Karpas-422 (cell line): ENCODE measurements around the gene LRRC18. TPM values are rescaled to one million over a fixed set of nuclear protein-coding genes. Genes with fewer than 3 reads are reported as not detected.

Source experiments
- DNase-seq: peaks from one replicate; pipeline ENCODE4 v3.0.0-alpha.2; 2015
- H2AFZ ChIP-seq: fragments of 200-600 bp; sonication (generic); 2 replicates; pipeline ENCODE4 v1.6.1; 2014; ENCODE audit warnings: antibody characterized with exemption, low read length, mixed read lengths
- H3K27ac ChIP-seq: fragments of 200-600 bp; sonication (generic); 2 replicates; pipeline ENCODE4 v1.5.1; 2014; ENCODE audit warnings: mild to moderate bottlenecking, low read length, moderate library complexity
- H3K27me3 ChIP-seq: fragments of 200-600 bp; sonication (generic); 2 replicates; pipeline ENCODE4 v1.6.1; 2014; ENCODE audit warnings: low read length, mixed read lengths
- H3K36me3 ChIP-seq: fragments of 200-600 bp; sonication (generic); 2 replicates; pipeline ENCODE4 v1.6.1; 2014; ENCODE audit warnings: low read length, mixed read lengths; ENCODE audit not compliant: insufficient read depth
- H3K4me1 ChIP-seq: fragments of 200-600 bp; sonication (generic); 2 replicates; pipeline ENCODE4 v1.6.1; 2014; ENCODE audit warnings: mild to moderate bottlenecking, low read length, mixed read lengths
- H3K4me2 ChIP-seq: fragments of 200-600 bp; sonication (generic); 2 replicates; pipeline ENCODE4 v1.6.1; 2014; ENCODE audit warnings: low read length, low read depth, mild to moderate bottlenecking; ENCODE audit not compliant: poor library complexity, severe bottlenecking
- H3K4me3 ChIP-seq: fragments of 200-600 bp; sonication (generic); 2 replicates; pipeline ENCODE4 v1.5.1; 2014; ENCODE audit warnings: mild to moderate bottlenecking, antibody characterized with exemption, low read length, mixed read lengths
- H3K79me2 ChIP-seq: fragments of 200-600 bp; sonication (generic); 2 replicates; pipeline ENCODE4 v1.6.1; 2014; ENCODE audit warnings: mild to moderate bottlenecking, low read length, mixed read lengths
- H3K9ac ChIP-seq: fragments of 200-600 bp; sonication (generic); 2 replicates; pipeline ENCODE4 v1.6.0; 2014; ENCODE audit warnings: low read length
- H3K9me2 ChIP-seq: fragments of 200-600 bp; sonication (generic), shearing (Covaris generic); replicated peaks from 2 replicates; pipeline ENCODE4 v1.6.0; 2014; ENCODE audit warnings: mild to moderate bottlenecking, low read length, moderate library complexity; ENCODE audit not compliant: insufficient read depth
- H3K9me3 ChIP-seq: fragments of 300-700, 200-600 bp; sonication (generic); 2 replicates; pipeline ENCODE4 v1.6.1; 2014; ENCODE audit warnings: low read length, mixed read lengths
- H4K20me1 ChIP-seq: fragments of 200-600 bp; sonication (generic); 2 replicates; pipeline ENCODE4 v1.6.1; 2014; ENCODE audit warnings: mild to moderate bottlenecking, antibody characterized with exemption, low read length, low read depth; ENCODE audit not compliant: insufficient read depth
- total RNA-seq: library from RNA; depleted of rRNA; stranded (reverse); fragments of >200 nt; shearing (Covaris generic); gene quantifications from 2 replicates; pipeline ENCODE4 v1.2.3, GENCODE V29; 2014; ENCODE audit warnings: low replicate concordance

LRRC18 gene
- total RNA-seq, 1 experiment from 2014 or later: 3.4 TPM

GRCh38 chr10:48910548-48910947 is 29.1 kb downstream of the LRRC18 start:
- Histone ChIP-seq H3K27me3 (no peaks in the 10 kb centered on the region), H2AFZ (no peak overlapping the region), H3K4me2 (no peak overlapping the region), H3K4me3 (no peak overlapping the region), H4K20me1 (no peaks in the 10 kb centered on the region), H3K79me2 (no peaks in the 10 kb centered on the region), H3K27ac (no peak overlapping the region), H3K4me1 (no peaks in the 10 kb centered on the region), H3K9ac (no peak overlapping the region), H3K9me3 (no peaks in the 10 kb centered on the region), H3K9me2 (no peaks in the 10 kb centered on the region), H3K36me3 (peaks cover 33% of the 10 kb centered on the region)
- DNase-seq: no peak

- DNase-seq: no peak
- H3K9ac ChIP-seq: no peak overlapping the region
These were observed 31.9 kb downstream of the LRRC18 start for GRCh38 chr10:48907730-48908129.

GRCh38 chr10:48906841-48907240 is 32.8 kb downstream of the LRRC18 start:
- Histone ChIP-seq H3K4me2 (no peak overlapping the region), H2AFZ (no peak overlapping the region), H4K20me1 (no peaks in the 10 kb centered on the region), H3K27ac (no peak overlapping the region), H3K4me3 (no peak overlapping the region), H3K9ac (no peak overlapping the region), H3K9me3 (no peaks in the 10 kb centered on the region), H3K36me3 (peaks cover 20% of the 10 kb centered on the region; the same call in 1 of the 2 replicates), H3K4me1 (no peaks in the 10 kb centered on the region), H3K9me2 (no peaks in the 10 kb centered on the region), H3K27me3 (no peaks in the 10 kb centered on the region), H3K79me2 (no peaks in the 10 kb centered on the region)
- no peak for DNase-seq

More at GRCh38 chr10:48907730-48908129, 31.9 kb downstream of the LRRC18 start:
- H3K9me3 ChIP-seq: no peaks in the 10 kb centered on the region
- no peak overlapping the region for H3K27ac ChIP-seq
- H3K27me3 ChIP-seq: no peaks in the 10 kb centered on the region
- no peaks in the 10 kb centered on the region for H3K4me1 ChIP-seq
- no peaks in the 10 kb centered on the region for H3K79me2 ChIP-seq
- H4K20me1 ChIP-seq: no peaks in the 10 kb centered on the region
- H2AFZ ChIP-seq: no peak overlapping the region
- peaks cover 19% of the 10 kb centered on the region for H3K36me3 ChIP-seq
- no peak overlapping the region for H3K4me3 ChIP-seq
- H3K4me2 ChIP-seq: no peak overlapping the region
- H3K9me2 ChIP-seq: no peaks in the 10 kb centered on the region

GRCh38 chr10:48905311-48905710 is 34.3 kb downstream of the LRRC18 start:
- Histone ChIP-seq H3K4me3 (no peak overlapping the region), H3K27ac (no peak overlapping the region), H3K27me3 (no peaks in the 10 kb centered on the region), H3K9me3 (no peaks in the 10 kb centered on the region), H3K79me2 (no peaks in the 10 kb centered on the region), H3K4me1 (no peaks in the 10 kb centered on the region), H3K4me2 (no peak overlapping the region), H4K20me1 (no peaks in the 10 kb centered on the region), H3K9ac (no peak overlapping the region), H3K36me3 (peaks cover 30% of the 10 kb centered on the region), H3K9me2 (no peaks in the 10 kb centered on the region), H2AFZ (no peak overlapping the region)
- DNase-seq: no peak

GRCh38 chr10:48904861-48905260 is 34.8 kb downstream of the LRRC18 start:
- Histone ChIP-seq H4K20me1 (no peaks in the 10 kb centered on the region), H3K79me2 (no peaks in the 10 kb centered on the region), H3K4me1 (no peaks in the 10 kb centered on the region), H3K4me2 (no peak overlapping the region), H3K9me2 (no peaks in the 10 kb centered on the region), H3K4me3 (no peak overlapping the region), H2AFZ (no peak overlapping the region), H3K36me3 (peaks cover 35% of the 10 kb centered on the region), H3K27ac (no peak overlapping the region), H3K27me3 (no peaks in the 10 kb centered on the region), H3K9ac (no peak overlapping the region), H3K9me3 (no peaks in the 10 kb centered on the region)
- DNase-seq: no peak

GRCh38 chr10:48903151-48903550 is 36.5 kb downstream of the LRRC18 start:
- peaks cover 42% of the 10 kb centered on the region for H3K36me3 ChIP-seq
- H3K4me3 ChIP-seq: no peak overlapping the region
- H3K9me2 ChIP-seq: no peaks in the 10 kb centered on the region
- H3K4me2 ChIP-seq: no peak overlapping the region
- H3K9ac ChIP-seq: no peak overlapping the region
- no peak overlapping the region for H2AFZ ChIP-seq
- H3K9me3 ChIP-seq: no peaks in the 10 kb centered on the region
- no peaks in the 10 kb centered on the region for H4K20me1 ChIP-seq
- no peaks in the 10 kb centered on the region for H3K27me3 ChIP-seq
- no peaks in the 10 kb centered on the region for H3K79me2 ChIP-seq
- no peaks in the 10 kb centered on the region for H3K4me1 ChIP-seq
- DNase-seq: no peak
- H3K27ac ChIP-seq: no peak overlapping the region

GRCh38 chr10:48902096-48902495 is 37.5 kb downstream of the LRRC18 start:
- Histone ChIP-seq H3K4me3 (no peak overlapping the region), H3K27me3 (no peaks in the 10 kb centered on the region), H3K36me3 (peaks cover 42% of the 10 kb centered on the region), H3K9me2 (no peaks in the 10 kb centered on the region), H2AFZ (no peak overlapping the region), H3K9me3 (no peaks in the 10 kb centered on the region), H3K4me2 (no peak overlapping the region), H3K9ac (no peak overlapping the region), H4K20me1 (no peaks in the 10 kb centered on the region), H3K79me2 (no peaks in the 10 kb centered on the region), H3K27ac (no peak overlapping the region), H3K4me1 (no peaks in the 10 kb centered on the region)
- no peak for DNase-seq

- H3K4me1 ChIP-seq: no peaks in the 10 kb centered on the region
- no peak for DNase-seq
- no peaks in the 10 kb centered on the region for H4K20me1 ChIP-seq
- H3K9me3 ChIP-seq: no peaks in the 10 kb centered on the region
- no peaks in the 10 kb centered on the region for H3K27me3 ChIP-seq
- no peak overlapping the region for H3K4me2 ChIP-seq
- H3K4me3 ChIP-seq: no peak overlapping the region
- peaks cover 41% of the 10 kb centered on the region for H3K36me3 ChIP-seq
- H3K9ac ChIP-seq: no peak overlapping the region
- H3K9me2 ChIP-seq: no peaks in the 10 kb centered on the region
- H3K27ac ChIP-seq: no peak overlapping the region
- no peaks in the 10 kb centered on the region for H3K79me2 ChIP-seq
- no peak overlapping the region for H2AFZ ChIP-seq
These were observed 38.3 kb downstream of the LRRC18 start for GRCh38 chr10:48901319-48901718.

GRCh38 chr10:48900371-48900801 is 39.3 kb downstream of the LRRC18 start:
- no peak overlapping the region for H3K9ac ChIP-seq
- no peak for DNase-seq
- no peak overlapping the region for H3K27ac ChIP-seq
- no peak overlapping the region for H3K4me3 ChIP-seq
- no peaks in the 10 kb centered on the region for H4K20me1 ChIP-seq
- H3K27me3 ChIP-seq: no peaks in the 10 kb centered on the region
- H3K4me2 ChIP-seq: no peak overlapping the region
- no peaks in the 10 kb centered on the region for H3K4me1 ChIP-seq
- no peaks in the 10 kb centered on the region for H3K9me2 ChIP-seq
- no peaks in the 10 kb centered on the region for H3K9me3 ChIP-seq
- no peaks in the 10 kb centered on the region for H3K79me2 ChIP-seq
- H3K36me3 ChIP-seq: peaks cover 38% of the 10 kb centered on the region
- H2AFZ ChIP-seq: no peak overlapping the region
